ENCODE data around the gene NUAK2. TPM values are rescaled to one million over a fixed set of nuclear protein-coding genes. Genes with fewer than 3 reads are reported as not detected.

The NUAK2 gene
- total and polyA plus RNA-seq, 2 experiments from 2014 or later: 3.0 to 3.8 TPM

- no peak for DNase-seq
- H3F3A ChIP-seq (ENCODE audit: insufficient read depth): no peaks in the 10 kb centered on the region
- no peaks in the 10 kb centered on the region for H3K36me3 ChIP-seq (ENCODE audit: low read depth)
- H3K9me2 ChIP-seq (ENCODE audit: insufficient read depth): no peaks in the 10 kb centered on the region
- in situ Hi-C loops (cut with MboI): loop anchor here (10.0 kb wide), 1 partner anchor 134 kb away; no protein-coding TSS in a partner anchor
- 52 to 61% methylated on average over 8 of the region's 8 CpGs for WGBS, 2 experiments (ENCODE audit: low coverage in 1 of 2, low lambda C conversion rate in 2 of 2, missing lambda C conversion rate in 2 of 2)
- no peaks in the 10 kb centered on the region for H3K9me3 ChIP-seq (ENCODE audit: low read depth)
- no peaks in the 10 kb centered on the region for H4K20me1 ChIP-seq (ENCODE audit: insufficient read depth)
- H3K9ac ChIP-seq: no peak overlapping the region
- H3K27ac ChIP-seq: no peak overlapping the region
- peaks cover 4% of the 10 kb centered on the region; the same call in 1 of the 2 replicates for H3K4me1 ChIP-seq (ENCODE audit: insufficient read depth)
- no peak overlapping the region for H2AFZ ChIP-seq
- TF ChIP-seq EZH2 (IDR thresholded peaks at IDR 0.05; ENCODE audit: insufficient read depth, poor library complexity, severe bottlenecking) (no peak), EZH2phosphoT487 (IDR thresholded peaks at IDR 0.05; ENCODE audit: insufficient read depth, low read depth) (no peak)
- H3K4me2 ChIP-seq (ENCODE audit: unreplicated experiment): no peak overlapping the region
- H3K4me3 ChIP-seq: no peak overlapping the region
- no peaks in the 10 kb centered on the region for H3K79me2 ChIP-seq (ENCODE audit: insufficient read depth)
- H3K27me3 ChIP-seq (replicated peaks; ENCODE audit: insufficient read depth): peaks cover 37% of the 10 kb centered on the region
Measured at GRCh38 chr1:205350691-205351141, 29.2 kb upstream of the NUAK2 start.

GRCh38 chr1:205350124-205350523, 28.6 kb upstream of the NUAK2 start:
- in situ Hi-C loops (cut with MboI): loop anchor here (10.0 kb wide), 1 partner anchor 135 kb away; no protein-coding TSS in a partner anchor
- 26 to 32% methylated on average over 4 of the region's 4 CpGs for WGBS, 2 experiments (ENCODE audit: low coverage in 1 of 2, low lambda C conversion rate in 2 of 2, missing lambda C conversion rate in 2 of 2)
- TF ChIP-seq EZH2phosphoT487 (IDR thresholded peaks at IDR 0.05; ENCODE audit: insufficient read depth, low read depth) (no peak), EZH2 (IDR thresholded peaks at IDR 0.05; ENCODE audit: insufficient read depth, poor library complexity, severe bottlenecking) (no peak)
- Histone ChIP-seq H3K4me1 (ENCODE audit: insufficient read depth) (peaks cover 1% of the 10 kb centered on the region; the same call in 1 of the 2 replicates), H3K27ac (no peak overlapping the region), H3K4me2 (ENCODE audit: unreplicated experiment) (no peak overlapping the region), H3K79me2 (ENCODE audit: insufficient read depth) (no peaks in the 10 kb centered on the region), H3K9me2 (ENCODE audit: insufficient read depth) (no peaks in the 10 kb centered on the region), H3K4me3 (no peak overlapping the region), H3K9ac (no peak overlapping the region), H3K27me3 (replicated peaks; ENCODE audit: insufficient read depth) (peaks cover 43% of the 10 kb centered on the region), H4K20me1 (ENCODE audit: insufficient read depth) (no peaks in the 10 kb centered on the region), H3K36me3 (ENCODE audit: low read depth) (no peaks in the 10 kb centered on the region), H2AFZ (no peak overlapping the region), H3K9me3 (ENCODE audit: low read depth) (no peaks in the 10 kb centered on the region), H3F3A (ENCODE audit: insufficient read depth) (no peaks in the 10 kb centered on the region)
- DNase-seq: no peak

- H3K27me3 ChIP-seq (replicated peaks; ENCODE audit: insufficient read depth): peaks cover 55% of the 10 kb centered on the region
- H4K20me1 ChIP-seq (ENCODE audit: insufficient read depth): no peaks in the 10 kb centered on the region
- H3K79me2 ChIP-seq (ENCODE audit: insufficient read depth): no peaks in the 10 kb centered on the region
- no peak overlapping the region for H3K4me3 ChIP-seq
- H3K9me3 ChIP-seq (ENCODE audit: low read depth): no peaks in the 10 kb centered on the region
- no peaks in the 10 kb centered on the region for H3K4me1 ChIP-seq (ENCODE audit: insufficient read depth)
- DNase-seq: no peak
- H3K9me2 ChIP-seq (ENCODE audit: insufficient read depth): no peaks in the 10 kb centered on the region
- no peak overlapping the region for H2AFZ ChIP-seq
- WGBS, 2 experiments (ENCODE audit: low coverage in 1 of 2, low lambda C conversion rate in 2 of 2, missing lambda C conversion rate in 2 of 2): 37 to 39% methylated on average over 5 of the region's 5 CpGs
- no peak overlapping the region for H3K27ac ChIP-seq
- in situ Hi-C loops (cut with MboI): no loop called here
- H3K4me2 ChIP-seq (ENCODE audit: unreplicated experiment): no peak overlapping the region
- no peaks in the 10 kb centered on the region for H3F3A ChIP-seq (ENCODE audit: insufficient read depth)
- H3K36me3 ChIP-seq (ENCODE audit: low read depth): no peaks in the 10 kb centered on the region
- TF ChIP-seq EZH2 (IDR thresholded peaks at IDR 0.05; ENCODE audit: insufficient read depth, poor library complexity, severe bottlenecking): no peak
- TF ChIP-seq EZH2phosphoT487 (IDR thresholded peaks at IDR 0.05; ENCODE audit: insufficient read depth, low read depth): no peak
- H3K9ac ChIP-seq: no peak overlapping the region
Measured at GRCh38 chr1:205348554-205349487, 27.3 kb upstream of the NUAK2 start.

- DNase-seq: peak; percentile 26
- TF ChIP-seq EZH2 (IDR thresholded peaks at IDR 0.05; ENCODE audit: insufficient read depth, poor library complexity, severe bottlenecking) (no peak), EZH2phosphoT487 (IDR thresholded peaks at IDR 0.05; ENCODE audit: insufficient read depth, low read depth) (no peak)
- Histone ChIP-seq H4K20me1 (ENCODE audit: insufficient read depth) (no peaks in the 10 kb centered on the region), H3K9me2 (ENCODE audit: insufficient read depth) (no peaks in the 10 kb centered on the region), H3K9me3 (ENCODE audit: low read depth) (no peaks in the 10 kb centered on the region), H3K4me2 (ENCODE audit: unreplicated experiment) (no peak overlapping the region), H3K9ac (no peak overlapping the region), H3K79me2 (ENCODE audit: insufficient read depth) (no peaks in the 10 kb centered on the region), H2AFZ (no peak overlapping the region), H3K36me3 (ENCODE audit: low read depth) (no peaks in the 10 kb centered on the region), H3F3A (ENCODE audit: insufficient read depth) (no peaks in the 10 kb centered on the region), H3K4me1 (ENCODE audit: insufficient read depth) (no peaks in the 10 kb centered on the region), H3K4me3 (no peak overlapping the region), H3K27me3 (replicated peaks; ENCODE audit: insufficient read depth) (peaks cover 70% of the 10 kb centered on the region), H3K27ac (no peak overlapping the region)
- in situ Hi-C loops (cut with MboI): no loop called here
- WGBS, 2 experiments (ENCODE audit: low coverage in 1 of 2, low lambda C conversion rate in 2 of 2, missing lambda C conversion rate in 2 of 2): 49 to 55% methylated on average over 10 of the region's 10 CpGs
Measured at GRCh38 chr1:205346956-205347574, 25.5 kb upstream of the NUAK2 start.

All from GM23248 (cell line).